GM18861 (cell line): ENCODE measurements around the gene ELFN1.

ENCODE experiments used
- ATAC-seq: cut with Tn5 transposase; IDR thresholded peaks from one replicate; pipeline ENCODE4 v1.9.1; 2021; ENCODE audit not compliant: unreplicated experiment

Gene ELFN1

GRCh38 chr7:1675673-1676549 is 5.8 kb downstream of the ELFN1 start:
- no peak for ATAC-seq

- no peak for ATAC-seq
Observed at GRCh38 chr7:1676550-1677078, 6.5 kb downstream of the ELFN1 start.

- no peak for ATAC-seq
Observed at GRCh38 chr7:1677206-1678080, 7.4 kb downstream of the ELFN1 start.

GRCh38 chr7:1678081-1678543 is 8.0 kb downstream of the ELFN1 start:
- ATAC-seq, result no peak

GRCh38 chr7:1678571-1679325 is 8.7 kb downstream of the ELFN1 start:
- ATAC-seq, result no peak

GRCh38 chr7:1679326-1679965 is 9.4 kb downstream of the ELFN1 start:
- ATAC-seq, result no peak

- no peak for ATAC-seq
Observed at GRCh38 chr7:1679966-1680730, 10.1 kb downstream of the ELFN1 start.

- no peak for ATAC-seq
Observed at GRCh38 chr7:1681581-1681980, 11.5 kb downstream of the ELFN1 start.

- no peak for ATAC-seq
Observed at GRCh38 chr7:1685000-1685624, 15.0 kb downstream of the ELFN1 start.

- no peak for ATAC-seq
Observed at GRCh38 chr7:1688542-1688941, 18.5 kb downstream of the ELFN1 start.

- no peak for ATAC-seq
Observed at GRCh38 chr7:1689311-1689710, 19.2 kb downstream of the ELFN1 start.

- no peak for ATAC-seq
Observed at GRCh38 chr7:1690359-1690958, 20.4 kb downstream of the ELFN1 start.

- no peak for ATAC-seq
Observed at GRCh38 chr7:1691096-1691495, 21.0 kb downstream of the ELFN1 start.

GRCh38 chr7:1691601-1692514 is 21.8 kb downstream of the ELFN1 start:
- no peak for ATAC-seq

- no peak for ATAC-seq
Observed at GRCh38 chr7:1692515-1693418, 22.7 kb downstream of the ELFN1 start.

GRCh38 chr7:1693419-1693990 is 23.4 kb downstream of the ELFN1 start:
- no peak for ATAC-seq
